ENCODE measurements around the gene TRAFD1. TPM values are rescaled to one million over a fixed set of nuclear protein-coding genes. Genes with fewer than 3 reads are reported as not detected.

Gene TRAFD1
- polyA plus RNA-seq, 1 donor from 2014 or later, result 75.6 TPM

DNA sequence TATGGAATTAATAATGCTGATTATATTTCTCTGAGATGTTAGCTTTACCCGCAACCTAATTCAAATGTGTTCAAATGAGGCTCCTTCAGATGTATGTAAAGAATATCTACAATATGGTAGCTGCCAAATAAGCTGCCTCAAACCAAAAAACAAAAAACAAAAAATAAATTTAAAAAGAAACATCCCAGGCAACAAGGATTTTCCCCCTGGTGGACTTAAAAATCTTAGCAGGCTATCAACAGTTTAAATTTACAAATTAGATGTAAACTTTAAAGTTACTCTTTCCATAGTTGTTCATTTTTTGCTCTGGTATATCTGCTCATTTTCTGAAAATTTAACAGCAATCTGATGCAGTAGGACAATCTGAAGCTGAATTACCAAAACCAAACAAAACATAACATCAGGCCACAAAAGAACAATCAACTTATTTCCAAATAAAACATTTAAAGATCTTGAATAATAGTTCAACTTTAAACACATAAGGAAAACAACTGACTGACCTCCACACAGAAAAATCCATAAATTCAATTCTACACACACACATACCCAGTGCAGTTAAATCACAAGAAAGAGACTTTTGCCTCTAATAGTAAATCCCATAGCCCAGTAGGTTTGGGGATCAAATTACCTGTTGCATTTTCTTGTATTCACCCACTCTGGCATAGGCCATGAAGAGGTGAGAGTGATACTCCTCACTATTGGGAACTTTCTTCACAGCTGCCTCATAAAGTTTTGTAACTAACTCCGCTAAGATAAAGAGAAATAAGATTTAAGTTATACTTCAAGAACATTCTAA is 38.1 kb upstream of the TRAFD1 start:
- Histone ChIP-seq H3K79me2 (replicated peaks; ENCODE audit: insufficient read depth, low read length) (no peaks in the 10 kb centered on the region), H4K20me1 (ENCODE audit: insufficient read depth) (no peaks in the 10 kb centered on the region), H3K9me3 (ENCODE audit: low read length) (no peaks in the 10 kb centered on the region), H3K9ac (ENCODE audit: low read length) (no peak overlapping the region), H3K4me3 (ENCODE audit: low read length) (no peak overlapping the region), H3K36me3 (ENCODE audit: insufficient read depth, low read length) (peaks cover 9% of the 10 kb centered on the region), H3K27ac (ENCODE audit: low read length) (no peak overlapping the region), H3K27me3 (ENCODE audit: insufficient read depth, low read depth, low read length) (no peaks in the 10 kb centered on the region), H3K4me2 (ENCODE audit: low read length) (no peak overlapping the region), H2AFZ (ENCODE audit: low read depth, low read length) (no peak overlapping the region), H3F3A (ENCODE audit: insufficient read depth, low read length, poor library complexity, severe bottlenecking) (no peaks in the 10 kb centered on the region), H3K9me2 (ENCODE audit: insufficient read depth, low read length) (no peaks in the 10 kb centered on the region)
- TF ChIP-seq POLR2AphosphoS5 (IDR thresholded peaks at IDR 0.05) (no peak), TAF1 (IDR thresholded peaks at IDR 0.05; ENCODE audit: low read depth) (no peak), SMC3 (conservative IDR thresholded peaks at IDR 0.05; ENCODE audit: poor library complexity) (no peak), EP300 (conservative IDR thresholded peaks at IDR 0.05; ENCODE audit: poor library complexity, severe bottlenecking) (no peak), EZH2 (IDR thresholded peaks at IDR 0.05; ENCODE audit: borderline replicate concordance, insufficient read depth, low read length, poor library complexity, severe bottlenecking) (no peak), RAD21 (conservative IDR thresholded peaks at IDR 0.05) (no peak), MXI1 (conservative IDR thresholded peaks at IDR 0.05; ENCODE audit: poor library complexity, severe bottlenecking) (no peak)
- TF ChIP-seq, protein P1, sequence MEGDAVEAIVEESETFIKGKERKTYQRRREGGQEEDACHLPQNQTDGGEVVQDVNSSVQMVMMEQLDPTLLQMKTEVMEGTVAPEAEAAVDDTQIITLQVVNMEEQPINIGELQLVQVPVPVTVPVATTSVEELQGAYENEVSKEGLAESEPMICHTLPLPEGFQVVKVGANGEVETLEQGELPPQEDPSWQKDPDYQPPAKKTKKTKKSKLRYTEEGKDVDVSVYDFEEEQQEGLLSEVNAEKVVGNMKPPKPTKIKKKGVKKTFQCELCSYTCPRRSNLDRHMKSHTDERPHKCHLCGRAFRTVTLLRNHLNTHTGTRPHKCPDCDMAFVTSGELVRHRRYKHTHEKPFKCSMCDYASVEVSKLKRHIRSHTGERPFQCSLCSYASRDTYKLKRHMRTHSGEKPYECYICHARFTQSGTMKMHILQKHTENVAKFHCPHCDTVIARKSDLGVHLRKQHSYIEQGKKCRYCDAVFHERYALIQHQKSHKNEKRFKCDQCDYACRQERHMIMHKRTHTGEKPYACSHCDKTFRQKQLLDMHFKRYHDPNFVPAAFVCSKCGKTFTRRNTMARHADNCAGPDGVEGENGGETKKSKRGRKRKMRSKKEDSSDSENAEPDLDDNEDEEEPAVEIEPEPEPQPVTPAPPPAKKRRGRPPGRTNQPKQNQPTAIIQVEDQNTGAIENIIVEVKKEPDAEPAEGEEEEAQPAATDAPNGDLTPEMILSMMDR (IDR thresholded peaks at IDR 0.05; ENCODE audit: poor library complexity, severe bottlenecking), result no peak
- TF ChIP-seq, protein P2, sequence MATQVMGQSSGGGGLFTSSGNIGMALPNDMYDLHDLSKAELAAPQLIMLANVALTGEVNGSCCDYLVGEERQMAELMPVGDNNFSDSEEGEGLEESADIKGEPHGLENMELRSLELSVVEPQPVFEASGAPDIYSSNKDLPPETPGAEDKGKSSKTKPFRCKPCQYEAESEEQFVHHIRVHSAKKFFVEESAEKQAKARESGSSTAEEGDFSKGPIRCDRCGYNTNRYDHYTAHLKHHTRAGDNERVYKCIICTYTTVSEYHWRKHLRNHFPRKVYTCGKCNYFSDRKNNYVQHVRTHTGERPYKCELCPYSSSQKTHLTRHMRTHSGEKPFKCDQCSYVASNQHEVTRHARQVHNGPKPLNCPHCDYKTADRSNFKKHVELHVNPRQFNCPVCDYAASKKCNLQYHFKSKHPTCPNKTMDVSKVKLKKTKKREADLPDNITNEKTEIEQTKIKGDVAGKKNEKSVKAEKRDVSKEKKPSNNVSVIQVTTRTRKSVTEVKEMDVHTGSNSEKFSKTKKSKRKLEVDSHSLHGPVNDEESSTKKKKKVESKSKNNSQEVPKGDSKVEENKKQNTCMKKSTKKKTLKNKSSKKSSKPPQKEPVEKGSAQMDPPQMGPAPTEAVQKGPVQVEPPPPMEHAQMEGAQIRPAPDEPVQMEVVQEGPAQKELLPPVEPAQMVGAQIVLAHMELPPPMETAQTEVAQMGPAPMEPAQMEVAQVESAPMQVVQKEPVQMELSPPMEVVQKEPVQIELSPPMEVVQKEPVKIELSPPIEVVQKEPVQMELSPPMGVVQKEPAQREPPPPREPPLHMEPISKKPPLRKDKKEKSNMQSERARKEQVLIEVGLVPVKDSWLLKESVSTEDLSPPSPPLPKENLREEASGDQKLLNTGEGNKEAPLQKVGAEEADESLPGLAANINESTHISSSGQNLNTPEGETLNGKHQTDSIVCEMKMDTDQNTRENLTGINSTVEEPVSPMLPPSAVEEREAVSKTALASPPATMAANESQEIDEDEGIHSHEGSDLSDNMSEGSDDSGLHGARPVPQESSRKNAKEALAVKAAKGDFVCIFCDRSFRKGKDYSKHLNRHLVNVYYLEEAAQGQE (IDR thresholded peaks at IDR 0.05; ENCODE audit: borderline replicate concordance), result no peak

DNA sequence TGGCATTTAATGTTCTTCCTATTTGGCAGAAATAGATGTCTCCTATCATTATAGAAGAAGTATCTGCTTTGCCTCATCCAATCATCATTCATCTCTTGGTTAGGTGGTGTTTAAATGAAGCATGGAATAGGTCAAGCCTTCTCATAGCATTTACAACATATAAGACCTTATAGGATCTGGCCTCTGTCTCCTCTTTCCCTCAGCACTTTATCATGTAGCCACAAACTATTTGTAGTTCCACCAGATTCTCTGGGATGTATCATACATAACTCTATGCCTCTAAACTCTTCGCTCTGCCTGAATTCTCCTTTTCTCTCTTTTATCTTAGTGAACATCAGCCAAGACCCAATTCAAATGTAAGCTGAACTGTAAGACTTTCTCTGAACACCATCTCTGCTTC is 37.5 kb upstream of the TRAFD1 start:
- H3F3A ChIP-seq (ENCODE audit: insufficient read depth, low read length, poor library complexity, severe bottlenecking), result no peaks in the 10 kb centered on the region
- H3K4me2 ChIP-seq (ENCODE audit: low read length), result no peak overlapping the region
- H2AFZ ChIP-seq (ENCODE audit: low read depth, low read length), result no peak overlapping the region
- no peak overlapping the region for H3K4me3 ChIP-seq (ENCODE audit: low read length)
- H4K20me1 ChIP-seq (ENCODE audit: insufficient read depth), result no peaks in the 10 kb centered on the region
- no peak overlapping the region for H3K9ac ChIP-seq (ENCODE audit: low read length)
- no peak overlapping the region for H3K27ac ChIP-seq (ENCODE audit: low read length)
- no peaks in the 10 kb centered on the region for H3K79me2 ChIP-seq (replicated peaks; ENCODE audit: insufficient read depth, low read length)
- TF ChIP-seq, protein P1 (IDR thresholded peaks at IDR 0.05; ENCODE audit: poor library complexity, severe bottlenecking), result no peak
- TF ChIP-seq, protein P2 (IDR thresholded peaks at IDR 0.05; ENCODE audit: borderline replicate concordance), result no peak
- TF ChIP-seq TAF1 (IDR thresholded peaks at IDR 0.05; ENCODE audit: low read depth), result no peak
- TF ChIP-seq RAD21 (conservative IDR thresholded peaks at IDR 0.05), result no peak
- TF ChIP-seq EP300 (conservative IDR thresholded peaks at IDR 0.05; ENCODE audit: poor library complexity, severe bottlenecking), result no peak
- no peak for TF ChIP-seq EZH2 (IDR thresholded peaks at IDR 0.05; ENCODE audit: borderline replicate concordance, insufficient read depth, low read length, poor library complexity, severe bottlenecking)
- no peak for TF ChIP-seq POLR2AphosphoS5 (IDR thresholded peaks at IDR 0.05)
- no peak for TF ChIP-seq SMC3 (conservative IDR thresholded peaks at IDR 0.05; ENCODE audit: poor library complexity)
- TF ChIP-seq MXI1 (conservative IDR thresholded peaks at IDR 0.05; ENCODE audit: poor library complexity, severe bottlenecking), result no peak
- H3K9me2 ChIP-seq (ENCODE audit: insufficient read depth, low read length), result no peaks in the 10 kb centered on the region
- H3K36me3 ChIP-seq (ENCODE audit: insufficient read depth, low read length), result peaks cover 9% of the 10 kb centered on the region
- no peaks in the 10 kb centered on the region for H3K27me3 ChIP-seq (ENCODE audit: insufficient read depth, low read depth, low read length)
- H3K9me3 ChIP-seq (ENCODE audit: low read length), result no peaks in the 10 kb centered on the region
